Lung (tissue), 12 donors: ENCODE measurements around the gene AHDC1. TPM values are rescaled to one million over a fixed set of nuclear protein-coding genes. Genes with fewer than 3 reads are reported as not detected.

ENCODE experiments used
- ATAC-seq: fragments of 200-7000 bp; cut with Tn5 transposase; one replicate; pipeline ENCODE4 v1.9.1; 2020; ENCODE audit warnings: moderate number of reproducible peaks; ENCODE audit not compliant: insufficient read depth, low FRiP score
- DNase-seq, 3 donors: peaks; one replicate each; pipeline ENCODE4 v3.0.0-alpha.2; 2013 to 2017
- H3K27ac ChIP-seq, 2 donors: one replicate each; pipeline ENCODE4 v1.5.1; 2013; ENCODE audit warnings: mild to moderate bottlenecking in 2 of 2, moderate library complexity in 2 of 2, control low read depth in 1 of 2, inconsistent platforms in 1 of 2, low read depth in 1 of 2, low read length in 1 of 2
- H3K27me3 ChIP-seq, 3 donors: one replicate each; pipeline ENCODE4 v1.5.1; 2013; ENCODE audit warnings: low read length in 2 of 3; ENCODE audit not compliant: control insufficient read depth in 3 of 3, insufficient read depth in 3 of 3
- H3K36me3 ChIP-seq, 4 donors: one replicate each; pipeline ENCODE4 v1.5.1; 2013; ENCODE audit warnings: low read length in 4 of 4, mild to moderate bottlenecking in 1 of 4, moderate library complexity in 1 of 4; ENCODE audit not compliant: control insufficient read depth in 4 of 4, insufficient read depth in 4 of 4
- H3K4me1 ChIP-seq, 5 donors: one replicate each; pipeline ENCODE4 v1.5.1; 2013; ENCODE audit warnings: low read length in 5 of 5, mild to moderate bottlenecking in 2 of 5, moderate library complexity in 1 of 5; ENCODE audit not compliant: control insufficient read depth in 5 of 5, insufficient read depth in 5 of 5
- H3K4me3 ChIP-seq: one replicate; pipeline ENCODE4 v1.5.1; 2013; ENCODE audit warnings: mild to moderate bottlenecking, control low read depth, moderate library complexity
- H3K9ac ChIP-seq, 2 donors: one replicate each; pipeline ENCODE4 v1.5.1; 2013; ENCODE audit warnings: low read length in 2 of 2, control low read depth in 1 of 2; ENCODE audit not compliant: insufficient read depth in 1 of 2
- H3K9me3 ChIP-seq, 4 donors: one replicate each; pipeline ENCODE4 v1.5.1; 2013; ENCODE audit warnings: low read length in 3 of 4, mild to moderate bottlenecking in 1 of 4, moderate library complexity in 1 of 4; ENCODE audit not compliant: control insufficient read depth in 4 of 4, insufficient read depth in 3 of 4
- WGBS, 2 donors: extraction: QIAGEN DNeasy Blood & Tissue Kit; methylation state at CpG; one replicate each; pipeline ENCODE4 v1.1.7; 2013; 5-methylcytosine and 5-hydroxymethylcytosine counted together
- polyA plus RNA-seq, 2 donors: library from polyadenylated mRNA; stranded (reverse); fragments of 200-250 nt; gene quantifications; one replicate each; pipeline ENCODE4 v1.2.1, GENCODE V29; 2013
- total RNA-seq, 2 donors: library from RNA; depleted of rRNA in 1 of 2; stranded (reverse); fragments of >200 nt in 1 of 2; gene quantifications; one replicate each; pipeline ENCODE4 v1.2.1, GENCODE V29; 2014 to 2021
- TF ChIP-seq, protein P1 (sequence below): IDR thresholded peaks from 2 replicates; pipeline ENCODE4 v1.5.1; 2012; ENCODE audit warnings: mild to moderate bottlenecking; ENCODE audit errors: control extremely low read depth, extremely low read depth
- donor health status: control.
- donor health status: control.
- donor health status: Bipolar disorder and iron deficiency.
- donor health status: healthy.
- donor health status: DM: yes; HTN: yes; CAD: no.

AHDC1 gene
- total and polyA plus RNA-seq, 4 donors = 10.3 to 37.9 (median 21.8) TPM

DNA sequence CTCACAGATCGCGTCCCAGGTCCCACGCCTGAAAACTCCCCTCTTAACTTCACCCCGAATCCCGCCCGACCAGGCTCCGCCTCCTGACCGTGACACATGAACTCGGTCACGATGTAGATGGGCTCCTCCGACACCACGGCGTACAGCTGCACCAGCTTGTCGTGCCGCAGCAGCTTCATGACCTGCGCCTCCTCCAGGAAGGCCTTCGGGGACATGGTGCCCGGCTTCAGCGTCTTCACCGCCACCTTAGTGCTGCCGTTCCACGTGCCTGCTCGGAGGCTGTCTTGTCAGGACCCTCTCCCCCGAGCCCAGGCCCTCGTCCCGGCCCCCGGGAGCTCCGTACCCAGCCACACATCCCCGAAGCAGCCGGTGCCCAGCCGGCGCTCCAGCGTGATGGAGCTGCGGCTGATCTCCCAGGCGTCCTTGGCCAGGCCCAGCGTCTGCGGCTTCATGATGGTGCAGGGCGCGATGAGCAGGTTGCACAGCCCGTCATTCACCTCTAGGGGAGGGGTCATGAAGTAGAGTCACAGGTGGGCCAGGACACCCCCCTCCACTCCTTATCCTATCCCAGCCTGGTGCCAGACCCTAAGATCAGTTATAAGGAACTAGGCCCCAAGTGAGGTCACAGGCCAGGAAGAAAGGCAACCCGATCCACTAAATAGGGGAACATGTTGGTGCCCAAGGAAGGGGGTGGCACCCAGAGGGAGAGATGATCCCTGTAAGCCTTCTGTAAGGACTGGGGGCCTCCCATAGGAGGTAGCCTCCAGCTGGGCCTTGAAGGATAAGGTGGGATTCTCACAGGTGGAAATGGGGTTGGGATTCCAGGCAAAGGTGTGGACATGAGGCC lies 11.6 kb upstream of the AHDC1 start:
- 83 to 90% methylated on average over 41 of the region's 41 CpGs for WGBS, 2 donors
- Histone ChIP-seq H3K27ac (no peak overlapping the region), H3K9me3 (peaks cover 0 to 2% (median 0%) of the 10 kb centered on the region in 4 donors), H3K27me3 (no peaks in the 10 kb centered on the region), H3K4me3 (no peak overlapping the region), H3K9ac (no peak overlapping the region), H3K36me3 (peaks cover 0 to 14% (median 0%) of the 10 kb centered on the region in 4 donors), H3K4me1 (peaks cover 0 to 8% (median 0%) of the 10 kb centered on the region in 5 donors)
- ATAC-seq (no peak), DNase-seq (peak in 1 of 3 donors; percentile 25)
- TF ChIP-seq, protein P1, sequence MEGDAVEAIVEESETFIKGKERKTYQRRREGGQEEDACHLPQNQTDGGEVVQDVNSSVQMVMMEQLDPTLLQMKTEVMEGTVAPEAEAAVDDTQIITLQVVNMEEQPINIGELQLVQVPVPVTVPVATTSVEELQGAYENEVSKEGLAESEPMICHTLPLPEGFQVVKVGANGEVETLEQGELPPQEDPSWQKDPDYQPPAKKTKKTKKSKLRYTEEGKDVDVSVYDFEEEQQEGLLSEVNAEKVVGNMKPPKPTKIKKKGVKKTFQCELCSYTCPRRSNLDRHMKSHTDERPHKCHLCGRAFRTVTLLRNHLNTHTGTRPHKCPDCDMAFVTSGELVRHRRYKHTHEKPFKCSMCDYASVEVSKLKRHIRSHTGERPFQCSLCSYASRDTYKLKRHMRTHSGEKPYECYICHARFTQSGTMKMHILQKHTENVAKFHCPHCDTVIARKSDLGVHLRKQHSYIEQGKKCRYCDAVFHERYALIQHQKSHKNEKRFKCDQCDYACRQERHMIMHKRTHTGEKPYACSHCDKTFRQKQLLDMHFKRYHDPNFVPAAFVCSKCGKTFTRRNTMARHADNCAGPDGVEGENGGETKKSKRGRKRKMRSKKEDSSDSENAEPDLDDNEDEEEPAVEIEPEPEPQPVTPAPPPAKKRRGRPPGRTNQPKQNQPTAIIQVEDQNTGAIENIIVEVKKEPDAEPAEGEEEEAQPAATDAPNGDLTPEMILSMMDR = no peak

DNA sequence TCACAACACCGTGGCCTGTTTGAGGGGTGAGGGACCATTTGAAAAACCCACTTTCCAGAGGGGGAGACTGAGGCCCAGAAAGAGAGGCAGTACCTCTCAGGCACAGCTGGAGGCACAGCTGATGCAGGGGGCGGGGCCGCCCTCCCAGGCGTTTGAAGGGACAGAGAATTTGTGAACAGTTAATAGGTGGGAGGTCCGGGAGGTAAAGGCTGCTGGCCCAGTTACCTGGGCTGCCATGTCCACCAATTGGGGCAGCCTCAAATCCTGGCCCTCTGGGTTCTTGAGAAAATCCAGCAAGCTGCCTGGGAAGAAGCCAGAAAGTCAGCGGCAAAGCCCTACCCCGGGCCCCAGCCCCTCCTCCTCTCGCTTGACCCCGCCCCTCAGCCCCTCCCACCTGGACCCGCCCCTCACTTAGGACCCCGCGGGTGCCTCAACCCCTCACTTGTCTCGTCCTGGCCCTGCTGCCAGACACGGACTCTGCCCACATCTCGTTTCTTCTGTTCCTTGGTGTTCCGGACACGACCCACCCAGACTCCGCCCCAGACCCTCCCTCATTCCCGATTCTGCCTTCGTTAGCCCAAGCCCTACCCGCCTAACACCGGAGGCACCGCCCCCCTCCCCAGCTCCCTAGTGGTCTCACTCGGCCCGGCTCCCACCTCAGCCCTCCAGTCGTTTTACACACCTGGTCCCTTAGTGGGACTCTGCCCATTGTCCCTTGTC lies 10.8 kb upstream of the AHDC1 start:
- peaks cover 0 to 14% (median 0%) of the 10 kb centered on the region in 4 donors for H3K36me3 ChIP-seq
- H3K27me3 ChIP-seq = no peaks in the 10 kb centered on the region
- peaks cover 0 to 8% (median 0%) of the 10 kb centered on the region in 5 donors for H3K4me1 ChIP-seq
- peak; percentile 69 to 70 (median 70) for DNase-seq
- H3K9me3 ChIP-seq = peaks cover 0 to 2% (median 0%) of the 10 kb centered on the region in 4 donors
- H3K9ac ChIP-seq = no peak overlapping the region
- H3K4me3 ChIP-seq = no peak overlapping the region
- WGBS, 2 donors = 46 to 65% methylated on average over 24 to 26 of the region's 26 CpGs
- H3K27ac ChIP-seq = no peak overlapping the region
- TF ChIP-seq, protein P1 = no peak
- ATAC-seq = no peak

DNA sequence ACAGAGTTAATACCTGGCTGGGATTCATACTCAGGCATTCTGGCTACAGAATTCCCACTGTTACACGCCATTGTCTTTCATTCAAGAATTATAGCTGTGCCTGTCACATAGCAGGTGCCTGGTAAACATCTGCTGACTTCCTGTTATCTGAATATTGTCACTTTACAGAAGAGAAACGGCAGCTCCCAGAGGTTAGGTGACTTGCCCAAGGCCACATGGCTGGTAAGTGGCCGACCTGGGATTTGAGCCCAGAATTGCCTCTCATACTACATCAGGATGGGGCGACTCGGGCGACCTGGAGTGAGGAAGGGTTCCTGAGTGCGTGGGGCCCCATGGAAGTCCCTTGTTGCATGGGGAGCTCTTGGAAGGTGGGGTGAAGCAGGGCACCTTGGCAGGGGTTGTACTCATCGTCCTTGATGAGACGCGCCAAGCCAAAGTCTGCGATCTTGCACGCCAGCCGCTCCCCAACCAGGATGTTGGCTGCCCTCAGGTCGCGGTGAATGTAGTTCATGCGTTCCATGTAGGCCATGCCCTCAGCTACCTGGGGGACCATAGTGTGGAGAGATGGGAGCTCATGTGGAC lies 10.2 kb upstream of the AHDC1 start:
- Histone ChIP-seq H3K4me1 (peaks cover 0 to 8% (median 0%) of the 10 kb centered on the region in 5 donors), H3K9me3 (peaks cover 0 to 2% (median 0%) of the 10 kb centered on the region in 4 donors), H3K27ac (no peak overlapping the region), H3K36me3 (peaks cover 0 to 14% (median 0%) of the 10 kb centered on the region in 4 donors), H3K27me3 (no peaks in the 10 kb centered on the region), H3K4me3 (no peak overlapping the region), H3K9ac (no peak overlapping the region)
- DNase-seq = no peak
- TF ChIP-seq, protein P1 = no peak
- no peak for ATAC-seq
- 83 to 89% methylated on average over 16 of the region's 16 CpGs for WGBS, 2 donors
